ENCODE results near the gene SLC24A1.

SLC24A1 gene

DNA sequence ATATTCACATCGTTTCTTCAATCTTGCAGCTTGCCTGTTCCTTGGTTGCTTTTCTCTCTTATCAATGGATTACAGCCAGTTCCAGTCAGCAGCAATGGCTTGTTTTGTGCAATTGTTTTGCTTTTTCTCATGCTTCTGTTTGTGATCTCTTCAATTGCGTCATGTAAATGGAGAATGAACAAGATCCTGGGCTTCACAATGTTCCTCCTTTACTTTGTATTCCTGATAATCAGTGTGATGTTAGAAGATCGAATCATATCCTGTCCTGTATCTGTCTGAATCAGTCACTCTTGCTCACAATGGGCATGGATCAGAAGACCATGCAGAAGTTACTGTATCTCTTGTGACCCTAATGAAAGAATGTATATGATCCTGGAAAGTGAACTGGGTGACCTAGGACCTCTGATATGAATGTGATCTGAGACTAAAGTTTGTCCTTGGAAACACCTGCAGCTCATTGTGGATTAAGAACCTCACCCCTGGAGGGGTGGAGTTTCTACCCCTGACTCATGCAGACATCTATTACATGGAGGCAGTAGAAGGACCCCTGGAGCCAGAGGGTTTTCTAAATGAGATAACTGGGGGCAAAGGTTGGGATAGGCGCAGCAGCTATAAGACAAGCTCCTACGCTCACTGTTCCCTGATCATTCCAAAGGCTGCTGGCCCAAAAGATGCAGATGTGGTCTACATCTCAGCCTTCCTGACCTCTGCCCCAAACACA is 32.2 kb downstream of the SLC24A1 start:
- DNase-seq: no peak

GRCh38 chr15:65655026-65655425 is 33.3 kb downstream of the SLC24A1 start:
- DNase-seq: no peak

DNA sequence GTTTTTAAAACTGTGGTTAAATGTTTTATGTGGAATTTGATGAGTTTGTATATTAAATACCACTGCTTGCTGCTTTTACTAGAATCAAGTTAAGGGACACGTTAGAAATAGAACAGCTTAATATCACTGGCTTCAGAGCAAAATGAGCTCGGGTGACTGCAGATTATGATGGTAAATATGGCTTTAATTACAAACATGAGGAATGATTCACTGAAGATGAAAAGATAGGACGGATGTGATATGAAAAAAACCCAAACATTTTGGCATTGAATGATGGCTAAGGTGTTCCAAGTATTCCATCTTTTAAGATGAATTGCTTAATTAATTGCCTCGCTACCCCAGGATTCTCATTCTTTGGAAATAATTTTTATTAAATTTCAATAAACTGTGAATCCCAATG is 33.7 kb downstream of the SLC24A1 start:
- no peak for DNase-seq

GRCh38 chr15:65659502-65660052 is 37.8 kb downstream of the SLC24A1 start:
- no peak for DNase-seq

DNA sequence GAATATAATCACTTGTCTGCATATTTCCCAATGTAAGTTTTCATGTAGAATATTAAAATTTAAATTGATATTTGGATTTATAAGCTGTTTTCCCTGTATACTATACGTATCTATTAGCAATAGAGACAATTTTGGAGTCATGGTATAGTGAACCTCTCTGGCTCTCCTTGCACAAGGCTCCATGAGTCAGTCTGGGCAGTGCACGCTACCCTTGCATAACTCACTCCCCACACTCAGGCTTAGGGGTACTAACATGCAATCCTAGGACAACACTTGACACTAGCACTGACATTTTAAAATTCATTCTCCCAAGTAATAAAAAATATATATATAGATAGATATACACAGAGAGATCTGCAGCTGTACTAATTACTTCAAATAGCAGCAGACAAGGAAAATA is 39.2 kb downstream of the SLC24A1 start:
- no peak for DNase-seq

- no peak for DNase-seq
Observed at GRCh38 chr15:65663521-65663920, 41.8 kb downstream of the SLC24A1 start.

GRCh38 chr15:65666257-65666656 is 44.5 kb downstream of the SLC24A1 start:
- DNase-seq: no peak

DNA sequence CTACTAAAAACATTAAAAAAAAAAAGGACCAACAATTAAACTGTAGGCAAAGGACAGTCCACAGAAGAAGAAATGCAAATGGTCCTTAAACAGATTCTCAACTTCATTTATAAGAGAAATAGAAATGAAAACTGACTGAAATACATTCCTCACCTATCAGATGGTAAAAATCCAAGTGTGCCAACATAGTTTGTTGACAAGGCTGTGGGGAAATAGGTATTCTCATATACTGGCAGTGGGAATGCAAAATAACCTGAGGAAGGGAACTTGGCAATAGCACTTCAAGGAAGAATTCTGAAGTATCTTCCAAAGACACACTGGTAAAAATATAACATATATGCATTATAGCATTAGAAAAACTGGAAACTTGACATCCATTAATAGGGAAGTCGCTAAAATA is 53.8 kb downstream of the SLC24A1 start:
- no peak for DNase-seq

- no peak for DNase-seq
Observed at GRCh38 chr15:65676123-65676522, 54.4 kb downstream of the SLC24A1 start.

DNA sequence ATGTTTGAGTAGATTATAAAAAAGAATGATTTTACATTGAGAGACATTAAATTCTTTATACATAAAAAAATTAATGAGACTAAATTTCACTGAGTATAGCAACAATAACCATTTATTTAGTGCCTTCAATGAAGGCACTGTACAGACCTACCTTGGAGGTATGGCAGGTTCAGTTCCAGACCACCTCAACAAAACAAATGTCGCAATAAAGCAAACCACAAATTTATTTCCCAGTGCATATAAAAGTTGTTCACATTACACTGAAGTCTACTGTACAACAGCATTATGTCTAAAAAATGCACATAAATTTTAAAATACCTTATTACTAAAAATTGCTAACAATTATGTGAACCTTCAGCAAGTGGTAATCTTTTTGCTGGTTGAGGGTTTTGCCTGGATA is 58.8 kb downstream of the SLC24A1 start:
- no peak for DNase-seq

DNA sequence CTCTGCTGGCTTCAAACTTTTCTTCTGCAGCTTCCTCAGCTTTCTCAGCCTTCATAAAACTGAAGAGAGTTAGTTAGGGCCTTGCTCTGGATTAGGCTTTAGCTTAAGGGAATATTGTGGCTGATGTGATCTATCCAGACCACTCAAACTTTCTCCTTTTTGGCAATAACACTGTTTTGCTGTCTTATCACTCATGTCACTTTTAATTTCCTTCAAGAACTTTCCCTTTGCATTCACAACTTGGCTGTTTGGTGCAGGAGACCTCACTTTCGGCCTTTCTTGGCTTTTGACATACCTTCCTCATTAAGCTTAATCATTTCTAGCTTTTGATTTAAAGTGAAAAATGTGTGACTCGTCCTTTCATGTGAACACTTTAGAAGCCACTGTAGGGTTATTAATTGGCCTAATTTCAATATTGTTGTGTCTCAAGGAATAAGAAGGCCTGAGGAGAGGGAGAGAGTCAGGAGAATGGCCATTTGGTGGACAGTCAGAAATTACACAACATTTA is 60.7 kb downstream of the SLC24A1 start:
- DNase-seq: no peak

DNA sequence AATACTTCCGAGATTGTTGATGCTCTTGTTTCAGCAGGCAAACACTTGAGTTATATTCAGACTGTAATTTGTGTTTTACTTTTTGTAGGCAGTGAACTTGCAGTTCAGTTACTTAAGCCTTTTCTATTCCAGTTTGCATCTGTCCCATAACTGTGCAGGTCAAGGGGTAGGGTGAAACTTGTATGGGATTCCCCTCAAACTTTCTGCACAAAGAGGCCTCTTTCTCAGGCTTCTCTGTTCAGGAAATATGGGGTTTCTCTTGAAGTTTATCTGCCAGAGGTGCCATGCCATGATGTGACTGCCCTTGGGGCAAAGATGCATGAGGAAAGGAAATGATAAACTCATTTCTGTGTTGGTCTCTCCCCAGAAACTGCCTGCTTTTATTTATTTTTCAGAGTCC is 66.7 kb downstream of the SLC24A1 start:
- no peak for DNase-seq

DNA sequence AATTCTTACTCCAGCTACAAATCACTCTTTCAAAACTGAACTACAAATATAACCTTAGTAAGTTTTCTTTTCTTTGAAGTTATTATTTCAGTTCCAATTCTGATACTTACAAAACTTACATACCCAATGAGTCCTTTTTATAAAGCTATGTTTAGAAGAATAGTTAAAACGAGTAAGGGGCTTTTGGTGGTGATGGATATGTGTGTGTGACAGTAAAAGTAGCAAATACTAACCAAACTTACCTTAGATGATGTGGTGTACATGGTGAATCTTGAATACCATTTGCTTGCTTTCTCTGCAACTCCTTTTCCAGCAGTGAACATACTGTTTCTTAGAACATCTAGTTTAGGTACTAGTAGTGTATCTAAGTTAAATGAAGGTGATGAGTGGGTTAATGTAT is 68.4 kb downstream of the SLC24A1 start:
- DNase-seq: no peak

DNA sequence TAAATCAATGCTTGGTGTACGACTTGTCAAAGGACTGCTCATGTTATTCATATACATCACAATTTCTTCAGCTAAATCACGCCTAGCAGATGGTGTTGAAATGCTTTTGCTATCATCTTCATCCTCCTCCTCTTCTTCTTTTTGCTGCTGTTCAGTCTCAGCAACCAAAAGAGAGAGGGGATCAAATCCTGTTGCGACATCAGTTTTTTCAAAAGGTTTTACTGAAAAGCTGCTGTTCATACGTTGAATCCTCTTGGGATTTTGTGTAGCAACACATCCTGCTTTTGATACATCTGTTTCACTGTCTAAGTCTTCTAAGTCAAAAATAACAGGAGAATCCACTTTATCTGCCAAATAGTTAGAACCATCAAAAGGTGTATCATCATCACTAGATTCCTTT is 69.0 kb downstream of the SLC24A1 start:
- DNase-seq: no peak

- DNase-seq: no peak
Observed at GRCh38 chr15:65695081-65695480, 73.3 kb downstream of the SLC24A1 start.

All from stimulated activated CD4-positive, alpha-beta T cell treated with anti-CD3 and anti-CD28 coated beads, Interleukin-2, amount 100 ng/mL, for 48 hours (primary cell).